HFFc6 (cell line): Measurements from ENCODE around the gene PTPRQ. TPM values are rescaled to one million over a fixed set of nuclear protein-coding genes. Genes with fewer than 3 reads are reported as not detected.

Experiments
- DNase-seq: peaks from one replicate; pipeline ENCODE4 v3.0.0-alpha.2; 2018
- H3K27ac Mint-ChIP-seq: 2 replicates; pipeline ENCODE4 v1.8.0; 2020; ENCODE audit warnings: mild to moderate bottlenecking, mixed read lengths
- H3K27me3 Mint-ChIP-seq: 2 replicates; pipeline ENCODE4 v1.8.0; 2021; ENCODE audit warnings: mild to moderate bottlenecking, moderate library complexity, mixed read lengths; ENCODE audit not compliant: insufficient read depth
- H3K36me3 Mint-ChIP-seq: 2 replicates; pipeline ENCODE4 v1.8.0; 2021; ENCODE audit warnings: low read depth, mixed read lengths
- H3K4me1 Mint-ChIP-seq: 2 replicates; pipeline ENCODE4 v1.8.0; 2020; ENCODE audit warnings: low read depth, mixed read lengths
- H3K4me3 Mint-ChIP-seq: 2 replicates; pipeline ENCODE4 v1.8.0; 2020; ENCODE audit warnings: mild to moderate bottlenecking, moderate library complexity, mixed read lengths
- H3K9me3 Mint-ChIP-seq: 2 replicates; pipeline ENCODE4 v1.8.0; 2020; ENCODE audit warnings: mild to moderate bottlenecking, mixed read lengths
- CTCF ChIP-seq: fragments of 200-600 bp; sonication (generic); IDR thresholded peaks from 2 replicates; pipeline ENCODE4 v1.5.0; 2021; ENCODE audit warnings: antibody characterized with exemption, mild to moderate bottlenecking
- total RNA-seq, 6 experiments: library from RNA; stranded (reverse); fragmentation: NEBNext Ultra II Directional; extraction: Animal tissue kit (Norgen Biotek cat#: 25700); gene quantifications; 2 replicates in 1 of 6; 3 replicates in 5 of 6; pipeline ENCODE4 v1.2.3, GENCODE V29; 2021

Gene PTPRQ
- total RNA-seq, 6 experiments from 2014 or later = 2.6 to 4.1 (median 3.5) TPM

- Mint-ChIP-seq H3K36me3 (no peaks in the 10 kb centered on the region), H3K27me3 (no peaks in the 10 kb centered on the region), H3K4me1 (no peaks in the 10 kb centered on the region), H3K9me3 (no peaks in the 10 kb centered on the region), H3K4me3 (no peak overlapping the region), H3K27ac (no peak overlapping the region)
- TF ChIP-seq CTCF = no peak
- DNase-seq = no peak
These were observed 246.1 kb downstream of the PTPRQ start for GRCh38 chr12:80690090-80690489.

GRCh38 chr12:80690513-80690912 is 246.5 kb downstream of the PTPRQ start:
- H3K4me3 Mint-ChIP-seq = no peak overlapping the region
- DNase-seq = no peak
- no peak for TF ChIP-seq CTCF
- no peaks in the 10 kb centered on the region for H3K36me3 Mint-ChIP-seq
- H3K27ac Mint-ChIP-seq = no peak overlapping the region
- H3K27me3 Mint-ChIP-seq = no peaks in the 10 kb centered on the region
- H3K4me1 Mint-ChIP-seq = no peaks in the 10 kb centered on the region
- H3K9me3 Mint-ChIP-seq = no peaks in the 10 kb centered on the region

- Mint-ChIP-seq H3K4me3 (no peak overlapping the region), H3K9me3 (no peaks in the 10 kb centered on the region), H3K27ac (no peak overlapping the region), H3K36me3 (no peaks in the 10 kb centered on the region), H3K4me1 (no peaks in the 10 kb centered on the region), H3K27me3 (no peaks in the 10 kb centered on the region)
- no peak for DNase-seq
- no peak for TF ChIP-seq CTCF
These were observed 248.1 kb downstream of the PTPRQ start for GRCh38 chr12:80692114-80692513.

- Mint-ChIP-seq H3K27ac (no peak overlapping the region), H3K36me3 (no peaks in the 10 kb centered on the region), H3K4me1 (peaks cover 21% of the 10 kb centered on the region), H3K4me3 (no peak overlapping the region), H3K27me3 (no peaks in the 10 kb centered on the region; the same call in 1 of the 2 replicates), H3K9me3 (no peaks in the 10 kb centered on the region)
- DNase-seq = no peak
- no peak for TF ChIP-seq CTCF
These were observed 253.3 kb downstream of the PTPRQ start for GRCh38 chr12:80697270-80697887.

- DNase-seq = no peak
- Mint-ChIP-seq H3K4me1 (peaks cover 30% of the 10 kb centered on the region), H3K9me3 (no peaks in the 10 kb centered on the region), H3K4me3 (peak overlapping the region; percentile 70), H3K36me3 (no peaks in the 10 kb centered on the region), H3K27me3 (no peaks in the 10 kb centered on the region; the same call in 1 of the 2 replicates), H3K27ac (no peak overlapping the region)
- no peak for TF ChIP-seq CTCF
These were observed 254.2 kb downstream of the PTPRQ start for GRCh38 chr12:80698256-80698655.
